ENCODE measurements around the gene CSTPP1.

DNA sequence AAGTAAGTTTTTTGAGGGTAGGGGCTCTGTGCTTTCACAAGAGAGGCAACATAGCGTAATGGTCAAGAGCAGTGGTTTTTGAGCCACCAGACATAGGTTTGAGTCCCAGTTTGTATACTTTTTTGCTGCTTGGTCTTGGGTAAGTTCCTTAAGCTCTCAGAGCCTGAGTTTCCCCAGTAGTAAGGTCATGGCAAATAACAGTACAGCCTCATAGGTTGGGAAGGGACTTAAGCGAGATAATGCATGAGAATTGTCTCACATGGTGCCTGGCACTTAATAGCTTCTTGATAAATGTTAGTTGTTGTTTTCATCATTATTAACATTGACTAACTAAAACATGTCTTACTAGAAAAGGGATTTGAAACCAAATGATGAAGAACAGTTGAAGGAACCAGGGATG, 157.0 kb downstream of the CSTPP1 start:
- TF ChIP-seq, protein P1, sequence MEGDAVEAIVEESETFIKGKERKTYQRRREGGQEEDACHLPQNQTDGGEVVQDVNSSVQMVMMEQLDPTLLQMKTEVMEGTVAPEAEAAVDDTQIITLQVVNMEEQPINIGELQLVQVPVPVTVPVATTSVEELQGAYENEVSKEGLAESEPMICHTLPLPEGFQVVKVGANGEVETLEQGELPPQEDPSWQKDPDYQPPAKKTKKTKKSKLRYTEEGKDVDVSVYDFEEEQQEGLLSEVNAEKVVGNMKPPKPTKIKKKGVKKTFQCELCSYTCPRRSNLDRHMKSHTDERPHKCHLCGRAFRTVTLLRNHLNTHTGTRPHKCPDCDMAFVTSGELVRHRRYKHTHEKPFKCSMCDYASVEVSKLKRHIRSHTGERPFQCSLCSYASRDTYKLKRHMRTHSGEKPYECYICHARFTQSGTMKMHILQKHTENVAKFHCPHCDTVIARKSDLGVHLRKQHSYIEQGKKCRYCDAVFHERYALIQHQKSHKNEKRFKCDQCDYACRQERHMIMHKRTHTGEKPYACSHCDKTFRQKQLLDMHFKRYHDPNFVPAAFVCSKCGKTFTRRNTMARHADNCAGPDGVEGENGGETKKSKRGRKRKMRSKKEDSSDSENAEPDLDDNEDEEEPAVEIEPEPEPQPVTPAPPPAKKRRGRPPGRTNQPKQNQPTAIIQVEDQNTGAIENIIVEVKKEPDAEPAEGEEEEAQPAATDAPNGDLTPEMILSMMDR (IDR thresholded peaks at IDR 0.05; ENCODE audit: extremely low read depth in 1 of 2, insufficient read depth in 1 of 2, low read depth in 1 of 2, low read length in 2 of 2), result no peak
- no peak for TF ChIP-seq POLR2A (IDR thresholded peaks at IDR 0.05; ENCODE audit: low read depth, low read length)
- TF ChIP-seq JUN (IDR thresholded peaks at IDR 0.05; ENCODE audit: borderline replicate concordance, insufficient read depth, insufficient read length, low read depth), result no peak
- TF ChIP-seq FOS (IDR thresholded peaks at IDR 0.05; ENCODE audit: borderline replicate concordance, insufficient read depth, low read length), result no peak
- no peak for TF ChIP-seq POLR2AphosphoS5 (IDR thresholded peaks at IDR 0.05; ENCODE audit: insufficient read depth, low read depth, low read length)
- no peak for TF ChIP-seq EZH2 (IDR thresholded peaks at IDR 0.05; ENCODE audit: borderline replicate concordance, low read depth, low read length, severe bottlenecking)
- TF ChIP-seq MYC (IDR thresholded peaks at IDR 0.05; ENCODE audit: low read depth, low read length), result no peak
- TF ChIP-seq, protein P2, sequence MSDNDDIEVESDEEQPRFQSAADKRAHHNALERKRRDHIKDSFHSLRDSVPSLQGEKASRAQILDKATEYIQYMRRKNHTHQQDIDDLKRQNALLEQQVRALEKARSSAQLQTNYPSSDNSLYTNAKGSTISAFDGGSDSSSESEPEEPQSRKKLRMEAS (IDR thresholded peaks at IDR 0.05; ENCODE audit: insufficient read depth, insufficient read length), result no peak

All from endothelial cell of umbilical vein (primary cell).